PC-9 (cell line): ENCODE measurements around the gene PRRX2. TPM values are rescaled to one million over a fixed set of nuclear protein-coding genes. Genes with fewer than 3 reads are reported as not detected.

Experiments used
- BruUV-seq: library from RNA; stranded (reverse); fragments of 400-500 nt; replicated peaks from 2 replicates; lab custom pipeline; 2021; lab: Mats Ljungman, UMichigan
- CTCF ChIA-PET: fragments of 300-600 bp; sonication (Branson Sonifier 250); formaldehyde crosslinking; loops from one replicate; lab custom pipeline; 2022; ENCODE audit warnings: antibody characterized with exemption; lab: Charles Lee
- POLR2A ChIA-PET: fragments of 300-600 bp; sonication (Branson Sonifier 250); formaldehyde crosslinking; loops from one replicate; lab custom pipeline; 2022; ENCODE audit warnings: antibody characterized with exemption; ENCODE audit not compliant: unreplicated experiment; lab: Charles Lee
- DNase-seq, 2 experiments: peaks; one replicate each; pipeline versions ENCODE4 v3.0.0 to v3.0.0-alpha.2; 2015 to 2022; ENCODE audit warnings: mixed read lengths in 1 of 2
- H2AFZ ChIP-seq: fragments of 200-600 bp; sonication (generic); 2 replicates; pipeline ENCODE4 v1.8.1; 2017; ENCODE audit warnings: antibody characterized with exemption
- H3F3A ChIP-seq: fragments of 200-600 bp; sonication (generic); 2 replicates; pipeline ENCODE4 v1.8.1; 2017; ENCODE audit warnings: antibody characterized with exemption, mild to moderate bottlenecking, low read depth; ENCODE audit not compliant: insufficient read depth
- H3K27ac ChIP-seq: fragments of 200-600 bp; sonication (generic); 2 replicates; pipeline ENCODE4 v1.6.1; 2016; ENCODE audit warnings: mixed run types
- H3K27me3 ChIP-seq: fragments of 200-600 bp; sonication (generic); 2 replicates; pipeline ENCODE4 v1.6.1; 2016; ENCODE audit warnings: low read depth, mixed run types; ENCODE audit not compliant: insufficient read depth
- H3K36me3 ChIP-seq: fragments of 200-600 bp; sonication (generic); 2 replicates; pipeline ENCODE4 v1.6.1; 2016; ENCODE audit warnings: low read depth, mixed run types
- H3K4me1 ChIP-seq: fragments of 200-600 bp; sonication (generic); replicated peaks from 2 replicates; pipeline ENCODE4 v1.6.1; 2016; ENCODE audit warnings: mixed run types; ENCODE audit not compliant: insufficient read depth
- H3K4me2 ChIP-seq: fragments of 200-600 bp; sonication (generic); 2 replicates; pipeline ENCODE4 v1.6.1; 2017; ENCODE audit warnings: mixed run types
- H3K4me3 ChIP-seq: fragments of 200-600 bp; sonication (generic); 2 replicates; pipeline ENCODE4 v1.6.1; 2016; ENCODE audit warnings: mixed run types
- H3K79me2 ChIP-seq: fragments of 200-600 bp; sonication (generic); 2 replicates; pipeline ENCODE4 v1.6.1; 2017; ENCODE audit warnings: low read depth, mixed run types
- H3K9me2 ChIP-seq: fragments of 200-600 bp; sonication (generic); 2 replicates; pipeline ENCODE4 v1.8.1; 2017; ENCODE audit warnings: mild to moderate bottlenecking; ENCODE audit not compliant: insufficient read depth
- H3K9me3 ChIP-seq: fragments of 200-600 bp; sonication (generic); 2 replicates; pipeline ENCODE4 v1.8.1; 2016; ENCODE audit warnings: low read depth; ENCODE audit not compliant: insufficient read depth
- H4K20me1 ChIP-seq: fragments of 200-600 bp; sonication (generic); 2 replicates; pipeline ENCODE4 v1.8.1; 2017; ENCODE audit not compliant: insufficient read depth
- EZH2 ChIP-seq: fragments of 200-600 bp; sonication (generic); IDR thresholded peaks from 2 replicates; pipeline ENCODE4 v1.8.0; 2017; ENCODE audit warnings: antibody characterized with exemption, low read depth
- intact Hi-C: fragments of 100-400 bp; cut with micrococcal nuclease; formaldehyde crosslinking; loops from one replicate; pipeline ENCODE4 v1.10.0; 2022; ENCODE audit not compliant: unreplicated experiment
- total RNA-seq: library from RNA; stranded (reverse); gene quantifications from 2 replicates; pipeline ENCODE4 v1.2.3, GENCODE V29; 2021
- TF ChIP-seq, protein P1 (sequence below): fragments of 200-600 bp; sonication (generic); conservative IDR thresholded peaks from 2 replicates; pipeline ENCODE4 v1.6.1; 2017; ENCODE audit warnings: mixed run types, antibody characterized with exemption, mild to moderate bottlenecking, moderate library complexity

The PRRX2 gene
- total RNA-seq, 1 experiment from 2014 or later, result 0.98 TPM

DNA sequence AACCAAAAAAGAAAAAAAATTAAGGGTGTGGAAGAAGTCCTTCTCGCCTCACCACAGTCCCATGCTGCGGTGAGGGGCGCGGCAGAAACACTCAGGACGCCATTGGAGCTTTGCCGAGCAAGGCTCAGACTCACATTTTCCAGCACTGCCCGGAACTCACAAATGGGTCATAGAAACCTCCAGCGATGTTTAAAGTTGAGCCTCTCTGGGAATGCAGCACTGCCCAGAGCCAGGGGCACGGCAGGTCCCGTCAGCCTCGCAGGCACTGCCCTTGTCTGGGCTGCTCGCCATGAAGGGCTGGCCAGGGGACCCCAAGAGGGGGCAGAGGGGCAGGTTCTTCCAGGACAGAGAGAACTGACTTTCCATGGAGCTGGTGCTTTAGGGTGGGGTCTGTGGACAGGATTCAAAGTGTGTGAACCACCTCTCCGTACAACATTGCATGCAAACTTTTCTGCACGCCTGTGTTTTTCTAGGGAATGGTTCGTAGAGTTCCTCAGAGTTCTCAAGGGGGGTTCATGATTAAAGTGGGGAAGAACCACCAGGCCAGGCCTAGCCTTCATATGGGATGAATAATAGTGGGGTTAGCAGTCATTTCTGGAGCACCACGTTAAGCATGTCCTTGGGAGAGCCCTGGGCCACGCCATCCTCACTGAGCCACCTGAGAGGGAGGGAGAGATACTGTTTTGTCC is 38.4 kb downstream of the PRRX2 start:
- ChIA-PET POLR2A (interaction anchor here (0.9 kb wide), 1 partner anchor 25 kb away, joined by 4 read pairs; no protein-coding TSS in a partner anchor), CTCF (no interaction called here)
- Histone ChIP-seq H3K79me2 (no peaks in the 10 kb centered on the region), H2AFZ (no peak overlapping the region), H3K36me3 (no peaks in the 10 kb centered on the region), H3K4me1 (no peaks in the 10 kb centered on the region), H3K9me3 (no peaks in the 10 kb centered on the region), H3K27ac (no peak overlapping the region), H3K4me3 (no peak overlapping the region), H3K4me2 (no peak overlapping the region), H3F3A (no peaks in the 10 kb centered on the region), H4K20me1 (no peaks in the 10 kb centered on the region), H3K9me2 (no peaks in the 10 kb centered on the region), H3K27me3 (no peaks in the 10 kb centered on the region)
- no TSS peak for BruUV-seq
- intact Hi-C loops, result no loop called here
- DNase-seq, result no peak
- TF ChIP-seq, protein P1, sequence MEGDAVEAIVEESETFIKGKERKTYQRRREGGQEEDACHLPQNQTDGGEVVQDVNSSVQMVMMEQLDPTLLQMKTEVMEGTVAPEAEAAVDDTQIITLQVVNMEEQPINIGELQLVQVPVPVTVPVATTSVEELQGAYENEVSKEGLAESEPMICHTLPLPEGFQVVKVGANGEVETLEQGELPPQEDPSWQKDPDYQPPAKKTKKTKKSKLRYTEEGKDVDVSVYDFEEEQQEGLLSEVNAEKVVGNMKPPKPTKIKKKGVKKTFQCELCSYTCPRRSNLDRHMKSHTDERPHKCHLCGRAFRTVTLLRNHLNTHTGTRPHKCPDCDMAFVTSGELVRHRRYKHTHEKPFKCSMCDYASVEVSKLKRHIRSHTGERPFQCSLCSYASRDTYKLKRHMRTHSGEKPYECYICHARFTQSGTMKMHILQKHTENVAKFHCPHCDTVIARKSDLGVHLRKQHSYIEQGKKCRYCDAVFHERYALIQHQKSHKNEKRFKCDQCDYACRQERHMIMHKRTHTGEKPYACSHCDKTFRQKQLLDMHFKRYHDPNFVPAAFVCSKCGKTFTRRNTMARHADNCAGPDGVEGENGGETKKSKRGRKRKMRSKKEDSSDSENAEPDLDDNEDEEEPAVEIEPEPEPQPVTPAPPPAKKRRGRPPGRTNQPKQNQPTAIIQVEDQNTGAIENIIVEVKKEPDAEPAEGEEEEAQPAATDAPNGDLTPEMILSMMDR, result no peak
- TF ChIP-seq EZH2, result no peak

- BruUV-seq, result no TSS peak
- no peaks in the 10 kb centered on the region for H3F3A ChIP-seq
- H3K9me2 ChIP-seq, result no peaks in the 10 kb centered on the region
- no peak overlapping the region for H2AFZ ChIP-seq
- no peaks in the 10 kb centered on the region for H3K27me3 ChIP-seq
- DNase-seq, result no peak
- no peaks in the 10 kb centered on the region for H3K9me3 ChIP-seq
- no peaks in the 10 kb centered on the region for H3K79me2 ChIP-seq
- no peak overlapping the region for H3K27ac ChIP-seq
- no peaks in the 10 kb centered on the region for H3K36me3 ChIP-seq
- H3K4me3 ChIP-seq, result no peak overlapping the region
- intact Hi-C loops, result no loop called here
- TF ChIP-seq, protein P1, result no peak
- TF ChIP-seq EZH2, result no peak
- POLR2A ChIA-PET, result no interaction called here
- H3K4me2 ChIP-seq, result no peak overlapping the region
- no peaks in the 10 kb centered on the region for H4K20me1 ChIP-seq
- H3K4me1 ChIP-seq, result no peaks in the 10 kb centered on the region
- CTCF ChIA-PET, result no interaction called here
Observed at GRCh38 chr9:129704807-129705206, 39.4 kb downstream of the PRRX2 start.

DNA sequence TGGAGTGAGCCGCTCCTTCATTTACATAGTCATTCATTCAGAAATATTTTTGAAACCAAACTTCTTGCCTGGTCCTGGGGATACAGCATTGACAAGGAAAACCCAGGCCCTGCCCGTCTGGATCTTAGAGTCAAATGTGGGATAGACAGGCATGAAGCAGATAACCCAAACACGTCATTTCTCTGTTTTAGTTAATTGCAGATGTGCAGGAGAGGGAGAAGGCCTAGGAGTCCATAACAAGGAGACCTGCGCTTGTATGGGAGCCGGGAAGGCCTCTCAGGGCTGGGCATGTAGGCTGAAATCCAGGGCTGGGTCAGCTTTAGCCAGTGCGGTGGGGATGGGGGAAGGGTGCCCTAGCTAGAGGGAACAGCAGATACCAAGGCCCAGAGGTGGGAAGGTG is 43.3 kb downstream of the PRRX2 start:
- H3K9me3 ChIP-seq, result no peaks in the 10 kb centered on the region
- H3F3A ChIP-seq, result no peaks in the 10 kb centered on the region
- no peak overlapping the region for H3K27ac ChIP-seq
- no peak overlapping the region for H3K4me3 ChIP-seq
- no peak overlapping the region for H3K4me2 ChIP-seq
- TF ChIP-seq, protein P1, result no peak
- no peak for TF ChIP-seq EZH2
- H3K9me2 ChIP-seq, result no peaks in the 10 kb centered on the region
- H3K27me3 ChIP-seq, result no peaks in the 10 kb centered on the region
- BruUV-seq, result no TSS peak
- no peak for DNase-seq
- no peaks in the 10 kb centered on the region for H4K20me1 ChIP-seq
- ChIA-PET POLR2A (no interaction called here), CTCF (no interaction called here)
- intact Hi-C loops, result no loop called here
- no peaks in the 10 kb centered on the region for H3K36me3 ChIP-seq
- no peak overlapping the region for H2AFZ ChIP-seq
- no peaks in the 10 kb centered on the region for H3K79me2 ChIP-seq
- H3K4me1 ChIP-seq, result no peaks in the 10 kb centered on the region
